ENCODE measurements around the gene CDC42BPA. TPM values are rescaled to one million over a fixed set of nuclear protein-coding genes. Genes with fewer than 3 reads are reported as not detected.
A peak's percentile ranks its signal among the peaks of the same experiment; 100 is the strongest.

Gene CDC42BPA
- total and polyA plus RNA-seq, 2 of the 13 experiments (the other 11 are each of a cell fraction or from before 2014, with no cell fraction given): 6.5 to 16.0 TPM

- TF ChIP-seq FOSL2 (CRISPR knock-in tag; IDR thresholded peaks at IDR 0.05) (no peak), SALL1 (CRISPR knock-in tag; IDR thresholded peaks at IDR 0.05) (0 out of 2 replicates have a peak, but pooled peaks have one; percentile 8), ZNF512B (CRISPR knock-in tag; IDR thresholded peaks at IDR 0.05; ENCODE audit: borderline replicate concordance) (no peak), SAP130 (CRISPR knock-in tag; IDR thresholded peaks at IDR 0.05; ENCODE audit: low read depth) (peak; percentile 34), SMC3 (IDR thresholded peaks at IDR 0.05; ENCODE audit: low read length) (no peak), FOXC1 (CRISPR knock-in tag; IDR thresholded peaks at IDR 0.05; ENCODE audit: borderline replicate concordance) (no peak), ZBTB43 (CRISPR knock-in tag; conservative IDR thresholded peaks at IDR 0.05) (no peak), SP140L (CRISPR knock-in tag; IDR thresholded peaks at IDR 0.05; ENCODE audit: borderline replicate concordance) (no peak), ZNF710 (CRISPR knock-in tag; IDR thresholded peaks at IDR 0.05; ENCODE audit: borderline replicate concordance) (no peak), NR0B2 (CRISPR knock-in tag; IDR thresholded peaks at IDR 0.05) (no peak), FUBP1 (CRISPR knock-in tag; IDR thresholded peaks at IDR 0.05; ENCODE audit: borderline replicate concordance) (no peak), ESRRA (CRISPR knock-in tag; IDR thresholded peaks at IDR 0.05; ENCODE audit: low read depth) (no peak), ZSCAN20 (CRISPR knock-in tag; IDR thresholded peaks at IDR 0.05; ENCODE audit: borderline replicate concordance) (peak; percentile 9; the same call in 1 of the 2 replicates), POLR2A (IDR thresholded peaks at IDR 0.05; ENCODE audit: insufficient read depth in 1 of 2, low read depth in 2 of 2, low read length in 2 of 2) (peak in 1 of 2 experiments; percentile 62; a peak in 3 of 4 replicates), PAF1 (CRISPR knock-in tag; IDR thresholded peaks at IDR 0.05) (no peak), DMTF1 (CRISPR knock-in tag; IDR thresholded peaks at IDR 0.05) (no peak), ZNF749 (CRISPR knock-in tag; IDR thresholded peaks at IDR 0.05; ENCODE audit: borderline replicate concordance) (0 out of 2 replicates have a peak, but pooled peaks have one; percentile 36)
These were observed at the start of gene CDC42BPA (continued) for GRCh38 chr1:227318016-227318852.
